Muscle layer of duodenum (tissue), 2 donors: Measurements from ENCODE around the gene RAB26.

Experiments
- H3K27ac ChIP-seq: one replicate; pipeline ENCODE4 v1.7.0; 2013; ENCODE audit warnings: mild to moderate bottlenecking, low read length
- H3K27me3 ChIP-seq: one replicate; pipeline ENCODE4 v1.7.0; 2013; ENCODE audit warnings: low read depth, mild to moderate bottlenecking, control low read depth, low read length
- H3K36me3 ChIP-seq, 2 donors: one replicate each; pipeline ENCODE4 v1.7.0; 2013; ENCODE audit warnings: low read length in 2 of 2, control low read depth in 1 of 2, mild to moderate bottlenecking in 1 of 2; ENCODE audit not compliant: insufficient read depth in 2 of 2, control insufficient read depth in 1 of 2
- H3K4me1 ChIP-seq, 2 donors: one replicate each; pipeline ENCODE4 v1.7.0; 2013; ENCODE audit warnings: low read length in 2 of 2, mild to moderate bottlenecking in 2 of 2, control low read depth in 1 of 2, moderate library complexity in 1 of 2; ENCODE audit not compliant: insufficient read depth in 2 of 2, control insufficient read depth in 1 of 2
- H3K4me3 ChIP-seq, 2 donors: one replicate each; pipeline ENCODE4 v1.7.0; 2013; ENCODE audit warnings: low read length in 2 of 2, low read depth in 1 of 2, mild to moderate bottlenecking in 1 of 2
- H3K9me3 ChIP-seq, 2 donors: one replicate each; pipeline ENCODE4 v1.7.0; 2013; ENCODE audit warnings: low read length in 2 of 2, control low read depth in 1 of 2, mild to moderate bottlenecking in 1 of 2; ENCODE audit not compliant: control insufficient read depth in 1 of 2
- donor health status: healthy.

The RAB26 gene

GRCh38 chr16:2147378-2147777, 1.0 kb upstream of the RAB26 start:
- Histone ChIP-seq H3K27ac (no peak overlapping the region), H3K27me3 (no peaks in the 10 kb centered on the region), H3K4me1 (peaks cover 4 to 45% of the 10 kb centered on the region in 2 donors), H3K4me3 (no peak overlapping the region), H3K36me3 (peaks cover 4 to 5% of the 10 kb centered on the region in 2 donors), H3K9me3 (no peaks in the 10 kb centered on the region)

GRCh38 chr16:2148714-2149629, 547 bp downstream of the RAB26 start:
- Histone ChIP-seq H3K36me3 (peaks cover 4 to 5% of the 10 kb centered on the region in 2 donors), H3K4me3 (peak overlapping the region in 1 of 2 donors; percentile 62), H3K27me3 (no peaks in the 10 kb centered on the region), H3K27ac (no peak overlapping the region), H3K4me1 (peaks cover 9 to 61% of the 10 kb centered on the region in 2 donors), H3K9me3 (no peaks in the 10 kb centered on the region)

DNA sequence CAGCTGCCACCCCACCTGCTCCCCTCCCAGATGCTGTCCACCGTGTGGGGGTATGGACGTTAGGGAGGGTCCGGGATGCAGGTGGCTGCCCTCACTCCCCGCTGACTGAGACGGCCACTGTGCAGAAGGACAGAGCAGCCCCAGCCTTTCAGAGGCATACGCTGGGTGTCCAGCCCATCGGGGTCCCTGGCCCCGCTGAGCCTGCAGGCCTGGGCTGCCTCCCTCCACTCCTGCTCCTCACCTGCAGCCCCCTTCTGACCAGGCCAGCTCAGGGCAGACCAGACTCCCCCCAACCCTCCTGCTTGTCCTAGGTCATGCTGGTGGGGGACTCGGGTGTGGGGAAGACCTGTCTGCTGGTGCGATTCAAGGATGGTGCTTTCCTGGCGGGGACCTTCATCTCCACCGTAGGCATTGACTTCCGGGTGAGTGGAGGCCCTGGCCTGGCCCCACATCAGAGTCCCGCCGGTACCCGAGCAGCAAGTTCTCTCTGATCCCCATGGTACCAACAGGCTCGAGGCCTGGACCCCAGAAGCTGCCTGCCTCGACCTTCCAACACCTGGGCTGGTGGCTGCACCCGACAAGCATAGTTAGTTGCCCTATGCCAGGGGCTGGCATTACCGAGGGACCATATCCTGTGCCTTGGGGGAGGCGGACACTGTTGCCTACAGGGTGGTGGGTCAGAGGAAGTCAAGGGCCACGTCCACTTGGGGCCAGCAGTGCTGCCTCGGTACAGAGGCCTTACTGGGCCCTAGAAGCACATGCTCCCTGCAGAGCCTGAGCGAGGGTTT, 1.4 kb downstream of the RAB26 start:
- peaks cover 12 to 70% of the 10 kb centered on the region in 2 donors for H3K4me1 ChIP-seq
- H3K27ac ChIP-seq, result no peak overlapping the region
- peaks cover 4 to 5% of the 10 kb centered on the region in 2 donors for H3K36me3 ChIP-seq
- no peaks in the 10 kb centered on the region for H3K27me3 ChIP-seq
- no peak overlapping the region for H3K4me3 ChIP-seq
- H3K9me3 ChIP-seq, result no peaks in the 10 kb centered on the region

DNA sequence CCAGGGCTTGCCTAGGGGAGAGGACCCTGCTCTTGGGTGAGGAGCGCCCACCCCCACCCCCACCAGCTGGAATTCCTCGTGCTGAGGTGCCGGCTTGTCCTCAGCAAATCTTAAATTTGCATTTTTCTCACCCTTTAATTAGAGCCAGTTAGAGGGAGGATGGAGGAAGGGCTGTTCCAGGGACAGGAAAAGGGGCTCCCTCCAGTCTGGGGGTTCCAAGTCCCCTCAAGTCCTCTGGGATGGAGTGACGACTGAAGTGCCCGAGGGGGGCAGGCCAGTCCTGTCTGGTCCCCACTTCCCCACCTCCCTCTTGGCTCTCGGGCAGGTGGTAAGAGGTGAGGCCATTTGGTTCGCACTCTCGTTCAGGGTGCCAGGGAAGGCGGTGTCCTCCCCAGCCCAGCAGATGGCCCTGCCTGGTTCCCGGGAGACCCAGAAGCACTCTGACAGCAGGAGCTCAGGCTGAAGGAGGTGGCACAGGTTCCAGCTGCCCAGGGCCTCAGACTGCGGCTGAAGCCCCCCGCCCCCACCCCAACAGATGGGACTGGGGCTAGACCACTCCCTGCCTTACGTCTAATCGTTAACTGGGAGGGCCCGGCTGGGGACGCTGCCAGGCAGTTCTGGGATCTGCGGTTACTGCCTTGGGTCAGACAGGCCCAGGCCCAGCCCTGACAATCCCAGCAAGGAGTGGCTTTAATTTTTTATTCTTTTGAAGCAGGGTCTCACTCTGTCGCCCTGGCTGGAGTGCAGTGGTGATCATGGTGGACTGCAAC, 2.2 kb downstream of the RAB26 start:
- Histone ChIP-seq H3K9me3 (no peaks in the 10 kb centered on the region), H3K4me3 (no peak overlapping the region), H3K27ac (no peak overlapping the region), H3K27me3 (no peaks in the 10 kb centered on the region), H3K36me3 (peaks cover 4 to 5% of the 10 kb centered on the region in 2 donors), H3K4me1 (peaks cover 12 to 71% of the 10 kb centered on the region in 2 donors)

DNA sequence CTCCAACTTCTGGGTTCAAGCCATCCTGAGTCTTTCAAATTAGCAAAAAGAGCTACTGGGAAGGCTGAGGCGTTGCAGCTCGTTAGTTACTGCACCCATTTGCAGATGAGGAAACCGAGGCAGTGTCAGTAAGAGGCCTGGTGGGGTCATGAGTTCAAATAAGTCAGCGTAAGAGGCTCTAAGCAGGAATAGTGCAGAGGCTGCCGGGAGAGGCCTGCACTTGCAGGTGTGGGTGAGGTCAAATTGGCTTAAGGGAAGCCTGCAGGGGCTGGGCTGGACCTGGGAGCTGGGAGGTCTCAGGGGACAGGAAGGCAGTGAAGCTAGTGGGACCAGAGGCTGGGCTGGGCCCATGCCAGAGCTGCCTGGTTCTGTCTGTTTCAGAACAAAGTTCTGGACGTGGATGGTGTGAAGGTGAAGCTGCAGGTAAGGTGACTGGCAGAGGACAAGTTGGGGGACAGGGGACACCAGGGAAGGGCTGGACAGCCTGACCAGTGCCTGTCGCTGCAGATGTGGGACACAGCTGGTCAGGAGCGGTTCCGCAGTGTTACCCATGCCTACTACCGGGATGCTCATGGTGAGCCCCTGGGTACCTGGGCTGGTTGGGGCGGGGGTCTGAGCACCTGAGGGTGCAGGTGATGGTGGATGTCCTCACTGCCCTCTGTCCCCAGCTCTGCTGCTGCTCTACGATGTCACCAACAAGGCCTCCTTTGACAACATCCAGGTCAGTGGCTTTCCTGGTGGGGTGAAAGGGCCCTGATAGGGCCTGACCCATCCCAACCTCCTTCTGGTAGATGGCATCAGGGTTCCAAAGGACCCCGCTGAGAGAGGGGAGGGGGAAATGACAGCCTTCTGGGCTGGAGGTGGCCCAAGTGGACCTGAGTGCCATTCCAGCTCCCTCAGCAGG, 3.0 kb downstream of the RAB26 start:
- H3K4me1 ChIP-seq, result peaks cover 12 to 74% of the 10 kb centered on the region in 2 donors
- H3K4me3 ChIP-seq, result no peak overlapping the region
- no peak overlapping the region for H3K27ac ChIP-seq

GRCh38 chr16:2152695-2153506, 4.5 kb downstream of the RAB26 start:
- Histone ChIP-seq H3K4me3 (peak overlapping the region; percentile 96 to 97), H3K9me3 (no peaks in the 10 kb centered on the region), H3K36me3 (peaks cover 4 to 5% of the 10 kb centered on the region in 2 donors), H3K27me3 (no peaks in the 10 kb centered on the region), H3K4me1 (peaks cover 16 to 83% of the 10 kb centered on the region in 2 donors), H3K27ac (peak overlapping the region; percentile 60)

More for the DNA sequence above, 3.0 kb downstream of the RAB26 start:
- peaks cover 4 to 5% of the 10 kb centered on the region in 2 donors for H3K36me3 ChIP-seq
- H3K9me3 ChIP-seq, result no peaks in the 10 kb centered on the region
- H3K27me3 ChIP-seq, result no peaks in the 10 kb centered on the region

DNA sequence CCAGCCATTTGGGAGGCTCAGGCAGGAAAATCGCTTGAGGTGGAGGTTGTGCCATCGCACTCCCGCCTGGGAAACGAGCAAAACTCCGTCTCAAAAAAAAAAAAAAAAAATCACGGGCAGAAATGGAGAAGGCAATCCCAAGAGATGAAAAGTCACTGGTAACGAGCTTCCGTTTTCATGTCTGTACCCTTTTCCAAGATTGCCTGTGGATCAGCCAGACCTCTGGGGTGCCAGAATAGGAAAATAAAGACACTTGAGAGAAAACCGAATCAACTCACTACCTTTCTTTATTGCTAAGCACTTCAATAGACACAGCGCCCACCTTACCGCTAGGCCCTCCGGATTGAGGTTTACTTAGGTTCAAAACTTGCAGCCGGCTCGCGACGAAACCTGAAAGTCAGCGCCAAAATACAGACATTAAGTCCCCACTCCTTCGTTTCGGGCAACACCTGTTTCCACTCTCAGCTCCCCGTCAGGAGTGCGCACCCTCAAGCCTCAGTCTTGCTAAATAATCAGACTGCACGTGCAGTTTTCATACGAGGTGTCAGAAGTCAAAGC, 6.2 kb downstream of the RAB26 start:
- Histone ChIP-seq H3K36me3 (peaks cover 4 to 5% of the 10 kb centered on the region in 2 donors), H3K27me3 (no peaks in the 10 kb centered on the region), H3K9me3 (no peaks in the 10 kb centered on the region), H3K27ac (peak overlapping the region; percentile 88), H3K4me1 (peaks cover 16 to 83% of the 10 kb centered on the region in 2 donors), H3K4me3 (peak overlapping the region; percentile 96 to 97)

DNA sequence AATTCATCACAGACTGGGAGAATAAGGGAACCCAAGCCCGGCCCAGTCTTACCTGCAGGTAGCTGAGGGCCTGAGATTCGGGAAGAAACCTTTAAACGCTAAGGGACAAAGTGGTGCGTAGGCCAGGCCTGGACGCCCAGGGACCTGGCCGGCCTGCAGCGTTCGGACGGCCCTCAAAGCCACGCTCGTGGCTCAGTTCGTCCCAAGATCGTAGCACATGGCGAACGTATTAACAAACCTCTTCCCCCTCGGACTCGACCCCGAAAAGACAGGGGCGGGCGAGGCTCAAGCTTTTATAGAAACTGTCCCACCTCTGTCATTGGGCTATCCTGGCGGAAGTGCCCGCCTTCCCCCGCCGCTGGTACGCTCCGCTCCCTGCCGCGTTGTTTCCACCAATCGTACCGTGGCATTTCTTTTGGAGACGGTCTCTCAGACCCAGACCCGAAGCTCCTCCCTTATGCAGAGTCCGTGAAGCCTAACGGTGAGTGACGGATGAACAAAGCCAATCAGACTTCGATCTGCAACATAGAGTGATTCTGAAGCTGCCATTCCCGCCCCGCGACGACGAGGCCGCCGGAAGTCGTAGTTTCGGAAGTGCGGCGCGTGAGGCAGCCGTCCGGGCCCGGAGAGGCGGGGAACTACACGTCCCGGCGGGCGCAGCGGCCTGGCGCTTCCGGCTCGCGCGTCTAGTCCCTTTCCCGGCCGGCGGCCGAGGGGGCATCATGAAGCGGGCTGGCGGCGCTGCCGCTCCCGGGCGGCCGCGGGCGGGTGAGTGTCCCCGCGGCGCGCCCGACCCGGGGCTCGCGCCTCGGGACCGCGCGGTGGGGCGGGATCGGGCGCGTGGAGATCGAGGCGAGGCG, 6.9 kb downstream of the RAB26 start, which contains the start of gene TRAF7:
TSS of gene TRAF7 (plus strand) at position 692 of the 860 bp plus-strand sequence. CDS start 8,139 bp downstream, outside the sequence.
- Histone ChIP-seq H3K27me3 (no peaks in the 10 kb centered on the region), H3K27ac (peak within 1 kb of the TSS; percentile 89), H3K9me3 (no peaks in the 10 kb centered on the region), H3K4me3 (peak within 1 kb of the TSS; percentile 96 to 97), H3K36me3 (peaks cover 4 to 5% of the 10 kb centered on the region in 2 donors), H3K4me1 (peaks cover 21 to 82% of the 10 kb centered on the region in 2 donors)
